Colonic mucosa (tissue), 4 donors: ENCODE results near the gene TOLLIP. TPM values are rescaled to one million over a fixed set of nuclear protein-coding genes. Genes with fewer than 3 reads are reported as not detected.
"Not testable (repeated sequence)": the region's sequence is repeated elsewhere in the genome, so short reads cannot be mapped to it uniquely, and the experiment has no call there.

ENCODE experiments used
- DNase-seq: peaks from one replicate; pipeline ENCODE4 v3.0.0-alpha.2; 2020
- H3K27ac ChIP-seq: fragments of 200-600 bp; one replicate; pipeline ENCODE4 v1.8.0; 2021
- H3K27me3 ChIP-seq: fragments of 200-600 bp; one replicate; pipeline ENCODE4 v1.8.0; 2021
- H3K36me3 ChIP-seq: fragments of 200-600 bp; one replicate; pipeline ENCODE4 v1.8.0; 2021
- H3K4me1 ChIP-seq: fragments of 200-600 bp; one replicate; pipeline ENCODE4 v1.8.0; 2021; ENCODE audit warnings: mild to moderate bottlenecking
- H3K4me3 ChIP-seq: fragments of 200-600 bp; one replicate; pipeline ENCODE4 v1.8.0; 2021
- H3K9ac ChIP-seq, 2 donors: one replicate each; pipeline ENCODE4 v1.7.0; 2013; ENCODE audit warnings: control low read depth in 2 of 2, low read depth in 2 of 2, low read length in 2 of 2
- H3K9me3 ChIP-seq: fragments of 200-600 bp; one replicate; pipeline ENCODE4 v1.8.0; 2021
- intact Hi-C: fragments of 100-400 bp; cut with DNase I; formaldehyde crosslinking; loops from one replicate; pipeline ENCODE4 v1.14.1; 2022
- total RNA-seq, 2 donors: library from RNA; stranded (reverse); fragmentation: NEBNext Ultra II Directional in 1 of 2; extraction: Animal tissue kit (Norgen Biotek cat#: 25700) in 1 of 2; gene quantifications; one replicate each; pipeline ENCODE4 v1.2.1, GENCODE V29; 2021
- TF ChIP-seq, protein P1 (sequence below): fragments of 200-600 bp; IDR thresholded peaks from one replicate; pipeline ENCODE4 v1.8.0; 2022; ENCODE audit warnings: antibody characterized with exemption, mild to moderate bottlenecking
- donor health status: healthy.
- donor health status: DM: no; HTN: no; CAD: no.
- donor health status: DM: no; HTN: no; CAD: no.

The TOLLIP gene
- total RNA-seq, 2 donors from 2014 or later, result 49.8 to 59.7 TPM

DNA sequence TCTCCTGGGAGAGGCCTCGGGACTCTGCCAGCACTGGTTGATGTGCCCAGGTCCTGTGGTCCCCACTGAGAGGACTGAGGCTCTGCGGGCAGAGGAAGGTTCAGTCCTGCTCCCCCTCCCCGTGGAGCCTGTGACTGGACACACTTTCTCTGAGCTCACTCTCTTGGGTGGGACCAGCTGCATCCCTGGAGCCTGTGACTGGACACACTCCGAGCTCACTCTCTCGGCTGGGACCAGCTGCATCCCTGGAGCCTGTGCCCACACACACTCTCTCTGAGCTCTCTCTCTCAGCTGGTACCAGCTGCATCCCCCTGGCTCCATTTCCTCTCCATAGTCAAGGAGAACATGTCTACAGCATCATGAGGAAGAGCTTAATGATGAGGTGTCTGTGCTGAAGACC, 39.5 kb downstream of the TOLLIP start:
- intact Hi-C loops, result no loop called here
- H3K4me1 ChIP-seq, result no peaks in the 10 kb centered on the region
- no peak overlapping the region for H3K9ac ChIP-seq
- no peak for DNase-seq
- H3K27me3 ChIP-seq, result no peaks in the 10 kb centered on the region
- H3K4me3 ChIP-seq, result no peak overlapping the region
- TF ChIP-seq, protein P1, sequence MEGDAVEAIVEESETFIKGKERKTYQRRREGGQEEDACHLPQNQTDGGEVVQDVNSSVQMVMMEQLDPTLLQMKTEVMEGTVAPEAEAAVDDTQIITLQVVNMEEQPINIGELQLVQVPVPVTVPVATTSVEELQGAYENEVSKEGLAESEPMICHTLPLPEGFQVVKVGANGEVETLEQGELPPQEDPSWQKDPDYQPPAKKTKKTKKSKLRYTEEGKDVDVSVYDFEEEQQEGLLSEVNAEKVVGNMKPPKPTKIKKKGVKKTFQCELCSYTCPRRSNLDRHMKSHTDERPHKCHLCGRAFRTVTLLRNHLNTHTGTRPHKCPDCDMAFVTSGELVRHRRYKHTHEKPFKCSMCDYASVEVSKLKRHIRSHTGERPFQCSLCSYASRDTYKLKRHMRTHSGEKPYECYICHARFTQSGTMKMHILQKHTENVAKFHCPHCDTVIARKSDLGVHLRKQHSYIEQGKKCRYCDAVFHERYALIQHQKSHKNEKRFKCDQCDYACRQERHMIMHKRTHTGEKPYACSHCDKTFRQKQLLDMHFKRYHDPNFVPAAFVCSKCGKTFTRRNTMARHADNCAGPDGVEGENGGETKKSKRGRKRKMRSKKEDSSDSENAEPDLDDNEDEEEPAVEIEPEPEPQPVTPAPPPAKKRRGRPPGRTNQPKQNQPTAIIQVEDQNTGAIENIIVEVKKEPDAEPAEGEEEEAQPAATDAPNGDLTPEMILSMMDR, result no peak
- H3K9me3 ChIP-seq, result no peaks in the 10 kb centered on the region
- no peaks in the 10 kb centered on the region for H3K36me3 ChIP-seq
- H3K27ac ChIP-seq, result no peak overlapping the region

GRCh38 chr11:1267441-1268100, 41.9 kb downstream of the TOLLIP start:
- Histone ChIP-seq H3K27ac (no peak overlapping the region), H3K27me3 (no peaks in the 10 kb centered on the region), H3K9me3 (no peaks in the 10 kb centered on the region), H3K4me3 (no peak overlapping the region), H3K9ac (no peak overlapping the region), H3K4me1 (peaks cover 3% of the 10 kb centered on the region), H3K36me3 (no peaks in the 10 kb centered on the region)
- TF ChIP-seq, protein P1, result no peak
- intact Hi-C loops, result no loop called here
- no peak for DNase-seq

DNA sequence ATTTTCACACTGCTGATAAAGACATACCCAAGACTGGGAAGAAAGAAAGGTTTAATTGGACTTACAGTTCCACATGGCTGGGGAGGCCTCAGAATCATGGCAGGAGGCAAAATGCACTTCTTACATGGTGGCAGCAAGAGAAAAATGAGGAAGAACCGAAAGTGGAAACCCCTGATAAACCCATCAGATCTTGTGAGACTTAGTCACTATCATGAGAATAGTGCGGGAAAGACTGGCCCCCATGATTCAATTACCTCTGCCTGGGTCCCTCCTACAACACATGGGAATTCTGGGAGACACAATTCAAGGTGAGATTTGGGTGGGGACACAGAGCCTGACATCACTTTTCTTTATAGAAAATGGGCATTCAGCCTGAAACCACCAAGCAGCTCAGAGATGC, 42.5 kb downstream of the TOLLIP start:
- H3K36me3 ChIP-seq, H3K27me3 ChIP-seq, H3K27ac ChIP-seq, DNase-seq, intact Hi-C loops, H3K9ac ChIP-seq, H3K4me1 ChIP-seq, H3K4me3 ChIP-seq, H3K9me3 ChIP-seq: not testable (repeated sequence)

DNA sequence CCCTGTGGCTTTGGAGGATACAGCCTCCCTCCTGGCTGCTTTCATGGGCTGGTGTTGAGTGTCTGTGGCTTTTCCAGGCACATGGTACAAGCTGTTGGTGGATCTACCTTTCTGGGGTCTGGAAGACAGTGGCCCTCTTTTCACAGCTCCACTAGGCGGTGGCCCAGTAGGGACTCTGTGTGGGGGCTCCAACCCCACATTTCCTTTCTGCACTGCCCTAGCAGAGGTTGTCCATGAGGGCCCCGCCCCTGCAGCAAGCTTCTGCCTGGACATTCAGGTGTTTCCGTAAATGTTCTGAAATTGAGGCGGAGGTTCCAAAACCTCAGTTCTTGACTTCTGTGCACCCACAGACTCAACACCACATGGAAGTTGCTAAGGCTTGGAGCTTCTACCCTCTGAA, 44.0 kb downstream of the TOLLIP start:
- H3K36me3 ChIP-seq, H3K27me3 ChIP-seq, intact Hi-C loops, H3K9ac ChIP-seq, H3K9me3 ChIP-seq, DNase-seq, H3K4me3 ChIP-seq, H3K27ac ChIP-seq: not testable (repeated sequence)
- peaks cover 11% of the 10 kb centered on the region for H3K4me1 ChIP-seq

- H3K27ac ChIP-seq, H3K9ac ChIP-seq, H3K9me3 ChIP-seq, H3K4me3 ChIP-seq, H3K27me3 ChIP-seq, intact Hi-C loops, H3K36me3 ChIP-seq: not testable (repeated sequence)
- peak; percentile 55 for DNase-seq
- H3K4me1 ChIP-seq, result peaks cover 11% of the 10 kb centered on the region
- TF ChIP-seq, protein P1, result peak; percentile 17
Observed at GRCh38 chr11:1264444-1264843, 45.0 kb downstream of the TOLLIP start.

GRCh38 chr11:1263010-1263409, 46.4 kb downstream of the TOLLIP start:
- Histone ChIP-seq H3K4me1 (peaks cover 11% of the 10 kb centered on the region), H3K27ac (peak overlapping the region; percentile 47), H3K4me3 (peak overlapping the region; percentile 23), H3K36me3 (no peaks in the 10 kb centered on the region), H3K9ac (peak overlapping the region; percentile 50 to 75), H3K27me3 (no peaks in the 10 kb centered on the region), H3K9me3 (no peaks in the 10 kb centered on the region)
- TF ChIP-seq, protein P1, result no peak
- intact Hi-C loops, result no loop called here
- DNase-seq, result peak; percentile 50
